Activated naive CD8-positive, alpha-beta T cell treated with anti-CD3 and anti-CD28 coated beads, Interleukin-2, amount 50 U/mL, for 16 hours (primary cell): ENCODE measurements around the gene PLA2G10.
"Not testable (repeated sequence)": the region's sequence is repeated elsewhere in the genome, so short reads cannot be mapped to it uniquely, and the experiment has no call there.

Source experiments
- DNase-seq: peaks from one replicate; pipeline ENCODE4 v3.0.0-alpha.2; 2020; ENCODE audit warnings: low read depth, low spot score

The PLA2G10 gene

DNA sequence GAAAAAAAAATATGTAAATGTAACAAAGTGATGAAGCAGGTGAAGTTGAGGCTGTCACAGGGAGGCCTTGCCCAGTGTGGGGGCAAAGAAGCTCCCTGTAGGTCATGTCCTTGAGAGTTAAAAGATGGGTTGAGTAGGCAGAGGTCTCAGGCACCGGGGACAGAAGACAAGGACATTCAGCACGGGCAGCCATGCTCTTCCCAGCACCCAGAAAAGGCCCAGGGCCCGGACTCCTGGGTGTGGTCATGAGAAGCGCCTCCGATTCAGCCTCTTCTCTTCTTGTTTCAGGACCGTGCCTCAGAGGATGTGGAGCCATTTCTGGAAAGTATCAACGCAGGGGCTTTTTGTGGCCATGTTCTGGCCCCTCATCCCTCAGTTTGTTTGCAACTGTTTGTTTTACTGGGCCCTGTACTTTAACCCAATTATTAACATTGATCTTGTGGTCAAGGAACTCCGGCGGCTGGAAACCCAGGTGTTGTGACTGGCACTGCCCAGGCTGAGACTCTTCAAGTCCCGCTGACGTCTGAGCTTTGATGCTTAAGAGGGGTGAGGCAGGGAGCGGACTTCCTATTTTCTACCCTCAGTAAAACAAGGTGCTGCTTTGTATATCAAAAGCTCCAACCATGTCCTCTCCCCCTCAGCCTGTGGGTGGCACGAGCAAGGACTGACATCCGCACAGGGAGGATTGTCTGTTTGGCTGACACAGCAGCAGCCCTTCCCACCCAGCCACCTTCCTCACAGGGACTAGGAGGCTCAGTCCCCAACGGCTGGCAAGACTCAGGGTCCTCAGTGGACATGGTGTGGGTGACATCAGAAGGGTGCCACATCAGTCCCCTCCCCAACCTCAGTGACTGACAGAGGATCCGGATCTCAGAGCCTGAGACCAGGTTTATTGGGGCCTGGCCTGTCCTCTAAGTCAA lies 26.5 kb downstream of the PLA2G10 start:
- no peak for DNase-seq

DNA sequence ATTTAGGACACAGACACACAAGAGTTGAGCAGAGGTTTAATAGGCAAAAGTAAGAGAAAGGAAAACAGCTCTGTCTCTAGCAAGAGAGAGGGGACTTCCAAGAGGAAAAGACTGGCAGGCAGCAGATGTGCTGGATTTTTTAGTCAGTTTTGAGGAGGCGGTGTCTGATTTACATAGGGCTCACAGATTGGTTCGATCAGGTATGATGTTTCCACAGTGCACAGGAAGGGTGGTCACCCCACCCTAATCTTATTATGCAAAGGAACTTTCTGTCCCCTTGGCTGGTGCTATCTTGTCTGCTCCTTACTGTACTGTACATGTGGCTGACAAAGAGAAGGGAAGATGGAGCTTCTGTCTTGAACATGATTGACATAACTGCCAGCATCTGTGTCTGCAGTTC lies 36.0 kb downstream of the PLA2G10 start:
- no peak for DNase-seq

DNA sequence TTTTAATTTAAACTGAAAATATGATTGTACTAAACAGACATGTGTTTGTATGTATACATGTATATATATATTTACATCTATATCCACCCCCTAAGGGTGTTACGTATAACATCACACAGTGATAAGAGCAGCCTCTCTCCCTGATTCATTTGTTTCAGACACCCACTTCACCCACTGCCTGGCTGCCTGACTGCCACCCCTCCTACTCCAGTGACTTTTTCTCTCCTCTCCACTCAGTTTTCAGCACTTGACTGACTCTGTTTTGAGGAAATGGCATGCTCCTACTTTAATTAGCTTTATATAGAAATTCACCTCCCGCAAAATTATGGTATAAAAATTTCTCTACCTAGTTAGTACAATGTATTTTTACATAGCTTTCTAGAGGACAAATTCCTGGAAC lies 41.4 kb downstream of the PLA2G10 start:
- DNase-seq, result no peak

DNA sequence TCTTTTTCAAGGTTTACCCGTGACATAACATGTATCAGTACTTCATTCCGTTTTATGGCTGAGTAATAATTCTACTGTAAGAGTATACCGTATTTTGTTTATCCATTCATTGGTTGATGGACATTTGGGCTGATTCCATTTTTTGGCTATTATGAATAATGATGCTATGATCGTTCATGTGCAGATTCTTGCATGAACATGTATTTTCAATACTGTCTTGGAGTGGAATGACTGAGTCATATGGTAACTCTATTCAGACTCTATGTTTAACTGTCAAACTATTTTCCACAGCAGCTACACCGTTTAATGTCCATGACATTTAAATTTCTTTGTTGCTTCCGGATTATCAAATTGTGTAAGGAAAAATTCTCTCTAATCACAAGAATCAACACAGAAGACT lies 43.5 kb downstream of the PLA2G10 start:
- DNase-seq, result no peak

DNA sequence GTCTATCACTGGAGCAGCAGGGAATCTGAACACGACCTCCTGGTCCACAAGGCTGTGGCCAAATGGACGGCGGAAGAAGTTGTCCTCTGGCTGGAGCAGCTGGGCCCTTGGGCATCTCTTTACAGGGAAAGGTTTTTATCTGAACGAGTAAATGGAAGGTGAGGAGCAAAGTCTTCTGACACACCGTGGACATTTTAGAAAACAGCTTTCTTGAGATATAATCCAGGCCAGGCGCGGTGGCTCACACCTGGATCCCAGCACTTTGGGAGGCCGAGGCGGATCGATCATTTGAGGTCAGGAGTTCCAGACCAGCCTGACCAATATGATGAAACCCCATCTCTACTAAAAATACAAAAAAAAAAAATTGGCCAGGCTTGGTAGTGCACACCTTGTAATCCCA lies 44.3 kb downstream of the PLA2G10 start:
- no peak for DNase-seq

DNA sequence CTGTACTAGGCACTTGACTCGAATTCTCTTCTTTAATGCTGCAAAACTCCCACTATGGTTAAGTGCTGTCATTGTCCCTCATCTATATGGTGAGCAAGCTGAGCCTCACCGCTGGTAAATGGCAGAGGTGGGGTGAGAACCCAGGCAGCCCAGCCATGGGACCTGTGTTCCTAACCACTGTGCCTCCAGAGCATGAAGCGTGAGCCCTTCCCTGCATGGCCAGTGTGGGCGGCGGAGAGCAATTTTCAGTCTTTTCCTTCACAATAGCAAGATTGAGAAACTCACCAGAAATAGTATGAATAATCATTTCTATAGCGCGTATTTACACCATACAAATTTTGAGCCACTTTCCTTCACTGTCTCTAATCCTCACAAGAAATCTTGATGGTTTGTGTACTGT lies 52.2 kb downstream of the PLA2G10 start:
- no peak for DNase-seq

DNA sequence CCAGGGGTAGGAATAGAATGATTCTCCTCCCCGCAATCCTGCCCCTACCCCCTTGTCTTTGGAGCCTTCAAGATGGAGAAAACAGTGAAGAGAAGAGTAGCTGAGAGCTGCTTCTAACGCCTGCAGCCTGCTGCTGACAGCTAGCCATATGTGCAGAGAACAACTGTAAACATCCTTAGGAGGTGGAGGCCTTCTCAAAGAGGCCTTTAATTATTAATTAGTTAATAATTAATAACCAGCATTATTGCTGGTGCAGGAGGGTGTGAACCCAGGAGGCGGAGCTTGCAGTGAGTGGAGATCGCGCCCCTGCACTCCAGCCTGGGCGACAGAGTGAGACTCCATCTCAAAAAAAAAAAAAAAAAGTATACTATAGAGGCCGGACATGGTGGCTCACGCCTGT lies 52.9 kb downstream of the PLA2G10 start:
- DNase-seq, result no peak

DNA sequence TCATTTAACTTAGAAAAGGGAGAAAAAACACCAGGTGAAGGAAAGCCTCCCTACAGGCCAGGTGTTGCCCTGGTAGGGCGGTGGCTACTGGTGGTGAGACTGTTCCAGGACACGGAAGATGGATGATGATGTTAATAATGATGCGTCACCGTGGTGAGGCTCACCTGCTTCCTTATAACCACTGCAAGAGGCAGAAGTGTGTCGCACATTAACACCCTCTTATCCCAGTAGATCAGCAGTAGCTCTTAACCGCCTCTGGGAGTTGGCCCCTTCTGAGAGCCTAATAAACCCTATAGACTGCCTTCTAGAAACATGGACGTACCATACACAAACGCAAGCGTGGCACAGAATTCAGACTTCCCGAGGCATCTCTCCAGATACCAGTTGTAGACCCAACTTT lies 53.6 kb downstream of the PLA2G10 start:
- no peak for DNase-seq

DNA sequence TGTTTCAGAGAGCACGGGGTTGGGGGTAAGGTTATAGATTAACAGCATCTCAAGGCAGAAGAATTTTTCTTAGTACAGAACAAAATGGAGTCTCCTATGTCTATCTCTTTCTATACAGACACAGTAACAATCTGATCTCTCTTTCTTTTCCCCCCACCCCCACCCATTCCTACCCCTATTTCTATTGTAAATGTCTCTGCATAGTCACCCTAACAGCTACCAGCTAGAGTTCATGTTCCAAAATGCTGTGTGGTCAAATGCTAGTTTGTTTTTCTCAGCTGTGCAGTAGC lies 57.2 kb downstream of the PLA2G10 start:
- DNase-seq, result not testable (repeated sequence)

DNA sequence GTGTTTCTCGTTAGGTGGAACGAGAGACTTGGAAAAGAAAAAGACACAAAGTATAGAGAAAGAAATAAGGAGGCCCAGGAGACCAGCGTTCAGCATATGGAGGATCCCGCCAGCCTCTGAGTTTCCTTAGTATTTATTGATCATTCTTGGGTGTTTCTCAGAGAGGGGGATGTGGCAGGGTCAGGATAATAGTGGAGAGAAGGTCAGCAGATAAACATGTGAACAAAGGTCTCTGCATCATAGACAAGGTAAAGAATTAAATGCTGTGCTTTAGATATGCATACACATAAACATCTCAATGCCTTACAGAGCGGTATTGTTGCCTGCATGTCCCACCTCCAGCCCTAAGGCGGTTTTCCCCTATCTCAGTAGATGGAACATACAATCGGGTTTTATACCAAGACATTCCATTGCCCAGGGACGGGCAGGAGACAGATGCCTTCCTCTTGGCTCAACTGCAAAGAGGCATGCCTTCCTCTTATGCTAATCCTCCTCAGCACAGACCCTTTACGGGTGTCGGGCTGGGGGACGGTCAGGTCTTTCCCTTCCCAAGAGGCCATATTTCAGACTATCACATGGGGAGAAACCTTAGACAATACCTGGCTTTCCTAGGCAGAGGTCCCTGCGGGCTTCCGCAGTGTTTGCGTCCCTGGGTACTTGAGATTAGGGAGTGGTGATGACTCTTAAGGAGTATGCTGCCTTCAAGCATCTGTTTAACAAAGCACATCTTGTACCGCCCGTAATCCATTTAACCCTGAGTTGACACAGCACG lies 57.7 kb downstream of the PLA2G10 start:
- not testable (repeated sequence) for DNase-seq

DNA sequence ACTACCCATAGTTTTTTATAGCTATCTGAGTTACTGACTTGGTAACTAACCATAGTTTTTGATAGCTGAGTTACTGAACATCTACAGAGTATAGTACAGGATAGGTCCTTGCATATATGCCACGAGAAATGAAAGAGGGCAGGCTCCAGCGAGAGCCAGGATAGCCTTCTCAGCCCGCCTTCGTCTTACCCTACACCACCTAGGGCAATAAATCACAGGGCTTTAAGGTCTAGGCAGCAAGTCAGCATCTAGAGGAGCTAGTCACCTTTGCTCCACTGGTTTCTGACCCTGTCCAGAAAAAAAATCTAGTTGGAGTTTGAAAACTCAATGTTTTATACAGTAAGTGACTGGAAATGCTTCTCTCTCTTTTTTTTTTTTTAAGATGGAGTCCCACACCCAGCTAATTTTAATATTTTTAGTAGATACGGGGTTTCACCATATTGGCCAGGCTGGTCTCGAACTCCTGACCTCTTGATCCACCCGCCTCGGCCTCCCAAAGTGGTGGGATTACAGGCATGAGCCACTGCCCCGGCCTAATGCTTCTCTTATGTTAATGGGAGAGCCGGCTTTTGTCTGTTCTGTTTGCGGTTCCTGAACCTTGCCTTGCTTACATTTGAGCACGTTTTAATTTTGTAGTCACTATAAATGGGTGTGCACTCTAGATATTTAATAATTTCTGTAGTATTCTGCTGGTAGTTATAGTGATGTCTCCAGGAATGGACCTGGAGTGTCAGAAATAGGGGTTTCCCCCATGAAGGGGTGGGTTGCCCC lies 58.5 kb downstream of the PLA2G10 start:
- DNase-seq, result no peak

DNA sequence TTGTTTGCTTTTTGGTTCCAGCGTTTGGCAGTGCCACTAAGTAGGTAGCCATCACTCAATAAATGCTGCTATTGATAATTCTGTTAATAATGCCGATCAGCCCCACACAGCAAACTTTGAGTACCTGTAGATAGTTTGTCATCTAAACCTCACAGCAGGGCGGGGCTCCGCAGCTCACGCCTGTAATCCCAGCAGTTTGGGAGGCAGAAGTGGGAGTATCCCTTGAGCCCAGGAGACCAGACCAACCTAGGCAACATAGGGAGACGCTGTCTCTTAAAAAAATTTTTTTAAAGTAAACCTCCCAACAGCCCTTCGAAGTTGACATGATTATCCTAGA lies 59.8 kb downstream of the PLA2G10 start:
- no peak for DNase-seq

DNA sequence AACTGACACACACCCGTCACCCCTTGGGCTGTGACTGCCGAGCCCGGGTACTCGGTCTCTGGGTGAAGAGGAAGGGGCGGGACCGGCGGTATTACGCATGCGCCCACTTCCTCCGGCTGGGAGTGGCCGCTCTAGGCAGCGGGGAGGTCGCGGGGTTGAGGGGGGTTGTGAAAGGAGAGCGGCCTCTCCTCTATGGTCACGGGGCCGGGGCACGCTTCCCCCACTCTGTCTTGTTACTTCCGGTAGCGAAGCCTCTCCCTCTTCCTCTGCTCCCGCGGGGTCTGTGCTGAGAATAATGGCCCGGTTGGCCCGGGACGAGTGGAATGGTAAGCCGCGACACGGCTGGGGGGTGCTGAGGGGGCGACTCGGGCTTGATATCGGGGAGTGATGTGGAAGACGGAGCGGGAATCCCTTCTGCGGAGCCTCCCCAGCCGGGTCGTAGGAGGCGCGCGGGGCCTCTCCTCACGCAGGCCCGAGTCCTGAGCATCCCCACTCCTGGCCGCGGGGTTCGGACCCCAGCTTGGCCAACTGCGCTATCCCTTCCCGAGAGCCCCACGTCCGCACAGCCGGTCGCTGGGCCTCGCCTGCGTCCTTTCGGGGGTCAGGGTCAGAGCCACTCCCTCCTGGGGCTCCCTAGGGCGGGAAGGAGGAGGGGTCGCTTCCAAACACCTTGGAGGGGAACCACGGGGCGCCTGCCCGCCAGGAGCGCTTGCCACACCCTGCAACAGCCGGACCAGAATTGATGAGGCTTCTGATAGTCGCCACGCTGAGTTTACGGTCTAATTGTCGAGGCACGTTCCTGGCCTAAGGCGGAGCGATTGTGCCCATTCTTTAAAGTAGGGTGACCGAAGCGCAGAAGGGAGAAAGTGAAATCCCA lies 61.2 kb downstream of the PLA2G10 start, which contains the start of gene BFAR:
Gene BFAR, plus strand, starts transcription at position 259 of the 877 bp plus-strand sequence. CDS start 11,396 bp downstream, outside the sequence.
- DNase-seq, result peak; percentile 98

DNA sequence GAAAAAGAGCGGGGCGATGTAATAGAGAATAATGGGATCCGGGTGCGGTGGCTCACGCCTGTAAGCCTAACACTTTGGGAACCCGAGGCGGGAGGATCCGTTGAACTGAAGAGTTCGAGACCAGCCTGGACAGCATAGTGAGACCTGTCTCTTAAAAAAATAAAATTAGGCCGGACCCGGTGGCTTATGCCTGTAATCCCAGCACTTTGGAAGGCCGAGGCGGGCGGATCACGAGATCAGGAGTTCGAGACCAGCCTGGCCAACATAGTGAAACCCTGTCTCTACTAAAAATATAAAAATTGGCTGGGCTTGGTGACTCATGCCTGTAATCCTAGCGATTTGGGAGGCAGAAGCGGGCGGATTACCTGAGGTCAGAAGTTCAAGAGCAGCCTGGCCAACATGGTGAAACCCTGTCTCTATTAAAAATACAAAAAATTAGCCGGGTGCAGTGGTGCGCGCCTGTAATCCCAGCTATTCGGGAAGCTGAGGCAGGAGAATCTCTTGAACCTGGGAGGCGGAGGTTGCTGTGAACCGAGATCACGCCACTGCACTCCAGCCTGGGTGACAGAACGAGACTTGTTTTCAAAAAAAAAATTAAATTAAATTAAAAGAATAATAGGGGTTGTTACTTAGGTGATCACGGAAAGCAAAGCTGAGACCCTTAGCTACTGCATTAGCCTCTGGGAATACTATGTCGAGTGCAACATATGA lies 63.3 kb downstream of the PLA2G10 start:
- not testable (repeated sequence) for DNase-seq

DNA sequence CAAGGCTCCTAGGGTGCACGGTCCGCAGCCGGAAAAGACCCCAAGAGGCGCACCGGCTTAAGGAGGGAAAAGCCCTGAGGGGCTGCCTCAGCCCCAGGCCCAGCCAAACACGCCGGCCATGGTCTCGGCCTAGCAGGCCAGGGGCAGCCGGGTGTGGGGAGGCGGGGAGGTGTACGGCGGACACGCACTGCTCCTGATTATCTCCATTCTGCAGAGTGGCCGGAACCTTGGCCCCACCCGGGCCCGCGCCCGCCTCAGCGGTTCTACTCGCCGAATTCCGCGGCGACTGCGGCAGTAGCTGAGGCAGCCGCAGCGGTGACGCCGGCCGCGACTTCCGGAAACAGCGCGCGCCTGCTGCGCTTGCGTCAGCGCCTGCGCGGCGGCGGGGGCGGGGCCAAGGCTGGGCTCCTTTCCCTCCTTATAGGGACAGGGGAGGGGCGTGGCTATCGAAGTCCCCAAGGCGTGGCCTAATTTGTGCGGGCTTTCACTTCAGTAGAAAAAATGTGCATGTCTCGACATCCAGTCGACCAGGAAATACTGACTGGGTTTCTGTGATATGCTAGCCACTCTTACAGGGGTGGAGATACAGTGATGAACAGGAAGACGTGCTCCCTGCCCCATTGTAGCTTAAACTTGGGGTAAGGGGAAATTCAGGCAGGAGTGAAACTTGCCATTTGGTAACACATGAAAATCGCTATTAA lies 64.0 kb downstream of the PLA2G10 start, which contains the start of gene PARN:
Gene PARN, minus strand, starts transcription at position 342 of the 701 bp plus-strand sequence. Its CDS starts 135 bp downstream, at position 207.
- peak; percentile 96 for DNase-seq

DNA sequence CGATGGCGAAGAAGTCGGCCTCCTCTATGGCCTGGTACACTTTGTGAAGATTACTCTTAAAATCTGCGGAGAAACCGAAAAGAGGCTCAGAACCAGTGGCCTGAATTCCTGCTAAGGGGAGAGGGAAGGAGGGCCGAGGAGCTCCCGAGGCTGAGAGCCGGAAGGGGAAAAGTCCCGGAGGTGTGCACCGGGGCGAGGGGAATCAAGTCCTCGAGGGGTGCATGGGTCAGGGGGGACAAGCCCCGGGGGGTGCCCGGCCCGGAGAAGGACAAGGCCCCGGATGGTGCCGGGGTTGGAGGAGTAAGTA lies 64.5 kb downstream of the PLA2G10 start:
- DNase-seq, result no peak

DNA sequence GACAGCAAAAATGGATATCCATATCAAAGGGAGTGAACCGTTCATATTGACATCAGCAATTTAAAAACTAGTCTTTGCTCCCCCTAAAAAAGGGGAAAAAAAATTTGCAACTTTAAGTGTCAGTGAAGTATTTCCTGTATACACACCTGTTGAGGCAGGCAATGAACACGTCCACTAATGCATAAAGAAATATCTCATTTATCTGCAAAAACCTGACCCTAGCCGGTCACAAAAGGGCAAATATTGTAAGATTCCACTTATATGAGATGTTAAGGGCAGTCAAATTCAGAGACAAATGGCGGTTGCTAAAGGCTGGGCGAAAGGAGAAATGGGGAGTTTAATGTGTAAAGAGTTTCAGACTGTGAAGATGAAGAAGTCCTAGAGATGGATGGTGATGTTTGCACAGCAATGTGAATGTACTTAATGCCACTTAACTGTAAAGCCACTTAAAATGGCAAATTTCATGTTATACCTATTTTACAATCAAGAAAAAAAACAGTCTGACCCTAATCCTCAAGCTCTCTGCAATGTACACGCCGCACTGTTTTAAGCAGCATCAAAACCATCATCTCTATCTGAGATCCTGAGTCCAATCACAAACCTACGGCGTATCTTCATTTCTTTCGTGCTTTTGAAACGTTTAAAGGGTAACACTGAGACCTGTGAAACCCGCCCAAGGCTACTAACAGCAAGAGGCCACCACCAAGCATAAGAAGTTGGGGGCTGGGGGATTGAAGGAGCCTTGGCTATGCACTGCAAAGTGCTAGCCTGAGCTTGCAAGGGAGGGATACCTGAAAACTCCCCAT lies 65.1 kb downstream of the PLA2G10 start:
- no peak for DNase-seq

DNA sequence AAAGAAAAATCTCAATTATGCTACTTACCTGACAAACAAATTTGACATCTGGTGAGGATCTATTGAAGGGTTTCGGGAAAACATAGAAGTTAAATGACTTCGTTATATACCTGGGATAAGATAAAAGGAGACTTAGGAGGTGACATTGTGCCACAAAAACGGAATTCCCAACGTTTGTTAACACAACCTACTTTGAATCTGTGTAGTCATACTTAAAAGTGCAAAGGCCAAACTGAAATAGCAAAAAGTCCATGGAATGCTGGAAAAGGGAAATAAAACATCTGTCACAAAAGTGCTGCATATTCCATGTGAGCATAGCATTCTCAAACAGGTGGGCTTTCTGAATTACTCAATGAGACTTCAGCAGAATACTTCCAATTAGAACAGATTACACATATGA lies 67.0 kb downstream of the PLA2G10 start:
- DNase-seq, result no peak
